Germinal center (tissue), 1 donor: ENCODE results near the gene ARL2BP.
A peak's percentile ranks its signal among the peaks of the same experiment; 100 is the strongest.
"Not testable (repeated sequence)": the region's sequence is repeated elsewhere in the genome, so short reads cannot be mapped to it uniquely, and the experiment has no call there.

ENCODE experiments used
- DNase-seq: peaks from one replicate; pipeline ENCODE4 v3.0.0; 2012; ENCODE audit warnings: mixed read lengths, low spot score

The ARL2BP gene

GRCh38 chr16:57244767-57245471 lies at the start of gene ARL2BP:
ARL2BP (plus strand) TSS chr16:57245259; CDS start chr16:57245368, 109 bp downstream.
- DNase-seq: peak; percentile 100

GRCh38 chr16:57196286-57196685 lies 48.8 kb upstream of the ARL2BP start:
- no peak for DNase-seq

- DNase-seq: no peak
These were observed 48.3 kb upstream of the ARL2BP start for GRCh38 chr16:57196753-57197152.

GRCh38 chr16:57200321-57200720 lies 44.7 kb upstream of the ARL2BP start:
- DNase-seq: not testable (repeated sequence)

GRCh38 chr16:57200926-57201325 lies 44.1 kb upstream of the ARL2BP start:
- not testable (repeated sequence) for DNase-seq

DNA sequence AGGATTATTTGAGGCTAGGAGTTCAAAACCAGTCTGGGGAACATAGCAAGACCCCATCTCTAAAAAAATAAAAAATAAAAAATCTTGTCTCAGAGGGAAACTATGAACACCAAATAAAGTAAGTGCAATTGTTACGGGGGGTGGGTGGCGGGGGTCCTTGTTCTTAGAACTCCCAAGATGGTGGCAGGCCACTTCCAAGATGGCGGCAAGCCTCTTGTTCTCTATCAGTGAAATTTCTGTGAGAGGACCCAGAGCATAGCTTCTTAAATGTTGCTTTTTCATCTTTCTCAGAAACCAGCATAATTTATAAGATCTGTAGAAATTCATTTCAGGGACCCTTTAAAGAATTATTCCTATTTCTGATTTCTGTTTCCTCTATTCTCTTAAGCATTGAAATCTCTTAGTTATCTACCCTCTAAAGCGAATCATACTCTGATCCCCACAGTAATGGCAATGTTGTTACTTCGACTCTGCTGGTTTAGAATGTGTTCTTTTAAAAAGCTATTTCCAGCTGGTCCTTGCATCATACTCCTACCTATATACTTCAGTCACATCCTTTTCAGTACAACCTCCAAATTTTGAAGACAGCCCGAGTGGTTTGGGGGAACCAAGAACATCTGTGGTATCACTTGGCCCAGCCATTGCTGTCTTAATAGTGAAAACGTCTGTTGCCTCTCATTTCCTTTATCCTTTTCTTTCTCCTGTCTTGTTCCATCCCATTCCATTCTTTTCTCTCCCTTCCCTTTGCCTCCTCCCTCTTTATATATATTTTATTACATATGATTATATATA lies 42.8 kb upstream of the ARL2BP start:
- DNase-seq: no peak

DNA sequence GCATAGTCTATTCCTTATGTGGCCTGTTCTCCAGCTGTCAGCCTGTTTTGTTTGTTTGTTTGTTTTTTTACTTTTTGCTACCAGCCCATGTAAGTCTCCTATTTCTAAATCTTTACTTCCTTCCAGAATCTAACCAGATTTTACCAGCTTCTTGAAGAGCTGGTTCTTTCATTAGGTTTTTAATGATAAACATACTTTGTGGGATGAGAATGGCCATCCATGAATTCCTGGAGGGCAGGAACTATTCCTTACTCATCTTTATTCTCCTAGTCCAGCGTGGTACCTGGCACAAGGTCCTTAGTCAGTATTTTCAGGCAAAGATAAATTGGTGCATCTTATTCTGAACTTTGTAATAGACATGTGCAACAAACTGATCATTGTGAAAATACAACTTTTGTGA lies 41.6 kb upstream of the ARL2BP start:
- no peak for DNase-seq

DNA sequence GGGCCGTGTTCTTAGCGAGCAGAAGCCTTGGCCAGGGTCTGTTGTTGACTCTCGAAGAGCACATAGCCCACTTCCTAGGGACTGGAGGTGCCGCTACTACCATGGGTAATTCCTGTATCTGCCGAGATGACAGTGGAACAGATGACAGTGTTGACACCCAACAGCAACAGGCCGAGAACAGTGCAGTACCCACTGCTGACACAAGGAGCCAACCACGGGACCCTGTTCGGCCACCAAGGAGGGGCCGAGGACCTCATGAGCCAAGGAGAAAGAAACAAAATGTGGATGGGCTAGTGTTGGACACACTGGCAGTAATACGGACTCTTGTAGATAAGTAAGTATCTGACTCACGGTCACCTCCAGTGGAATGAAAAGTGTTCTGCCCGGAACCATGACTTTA lies 40.4 kb upstream of the ARL2BP start:
- no peak for DNase-seq

- no peak for DNase-seq
These were observed 36.1 kb upstream of the ARL2BP start for GRCh38 chr16:57208926-57209325.

DNA sequence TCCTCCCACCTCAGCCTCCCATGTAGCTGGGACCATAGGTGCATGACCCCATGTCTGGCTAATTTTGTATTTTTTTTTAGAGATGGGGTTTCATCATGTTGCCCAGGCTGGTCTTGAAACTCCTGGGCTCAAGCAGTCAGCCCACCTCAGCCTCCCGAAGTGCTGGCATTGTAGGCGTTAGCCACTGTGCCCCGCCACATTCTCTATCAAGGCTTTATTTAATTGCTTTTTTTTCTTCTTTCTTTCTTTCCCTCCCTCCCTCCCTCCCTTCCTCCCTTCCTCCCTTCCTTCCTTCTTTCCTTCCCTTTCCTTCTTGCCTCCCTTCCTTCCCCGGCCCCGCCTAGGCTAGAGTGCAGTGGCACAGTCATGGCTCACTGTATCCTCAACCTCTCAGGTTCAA lies 35.3 kb upstream of the ARL2BP start:
- DNase-seq: no peak

GRCh38 chr16:57213462-57213861 lies 31.6 kb upstream of the ARL2BP start:
- no peak for DNase-seq

GRCh38 chr16:57216968-57217367 lies 28.1 kb upstream of the ARL2BP start:
- no peak for DNase-seq

DNA sequence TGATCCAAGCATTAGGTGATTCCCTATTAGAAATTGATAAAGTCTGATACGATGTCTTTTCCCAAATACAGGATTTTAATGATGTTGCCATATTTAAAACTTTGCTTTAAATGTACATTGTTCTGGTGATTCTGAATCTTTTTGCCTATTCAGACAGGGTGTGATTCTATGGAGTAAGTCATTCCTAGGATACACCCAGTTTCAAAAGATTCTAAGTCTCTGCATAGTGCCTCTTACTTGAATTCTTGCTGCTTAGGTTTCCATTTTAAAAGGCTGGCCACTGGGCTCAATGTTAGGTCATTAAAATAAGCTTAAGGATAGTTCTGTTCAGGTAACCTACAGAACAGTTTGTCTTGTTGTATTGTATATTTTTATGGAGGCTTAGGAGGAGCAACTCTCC lies 22.0 kb upstream of the ARL2BP start:
- no peak for DNase-seq

DNA sequence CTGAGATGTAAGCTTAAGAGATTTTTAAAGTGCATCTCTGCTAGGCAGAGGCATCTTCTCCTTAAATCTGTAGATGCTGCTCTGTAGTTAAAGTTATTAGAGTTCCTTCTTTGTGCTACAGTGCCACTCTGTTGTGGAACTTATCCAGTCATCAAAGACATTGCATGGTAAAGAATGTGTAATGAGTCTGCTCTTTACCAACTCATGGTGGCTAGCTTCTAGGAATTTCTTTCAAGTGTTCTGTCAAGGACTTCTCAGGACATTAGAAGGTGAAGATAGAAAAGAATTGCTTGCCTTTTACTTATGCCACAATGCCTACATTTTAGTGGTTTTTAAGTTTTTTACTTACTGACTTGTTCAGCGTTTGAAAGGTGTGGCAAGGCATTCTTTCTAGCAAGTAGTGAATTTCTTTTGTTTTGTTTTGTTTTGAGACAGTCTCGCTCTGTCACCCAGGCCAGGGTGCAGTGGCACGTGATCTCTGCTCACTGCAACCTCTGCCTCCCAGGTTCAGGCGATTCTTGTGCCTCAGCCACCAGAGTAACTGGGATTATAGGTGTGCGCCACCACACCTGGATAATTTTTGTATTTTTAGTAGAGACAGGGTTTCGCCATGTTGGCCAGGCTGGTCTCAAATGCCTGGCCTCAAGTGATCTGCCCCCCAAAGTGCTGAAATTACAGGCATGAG lies 20.3 kb upstream of the ARL2BP start:
- no peak for DNase-seq

DNA sequence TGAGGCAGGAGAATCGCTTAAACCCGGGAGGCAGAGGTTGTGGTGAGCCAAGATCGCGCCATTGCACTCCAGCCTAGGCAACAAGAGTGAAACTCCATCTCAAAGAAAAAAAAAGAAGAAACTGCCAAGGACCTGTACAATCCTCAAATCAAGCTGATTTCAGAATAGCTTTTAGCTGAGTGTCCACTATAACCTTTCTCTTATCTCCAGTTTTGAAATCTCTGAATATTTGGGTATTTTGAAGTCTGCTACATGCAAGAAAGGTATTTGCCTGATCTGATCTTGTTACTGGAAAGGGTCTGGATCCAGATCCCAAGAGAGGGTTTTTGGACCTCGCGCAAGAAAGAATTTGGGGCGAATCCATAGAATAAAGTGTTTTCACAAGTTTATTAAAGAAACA lies 19.1 kb upstream of the ARL2BP start:
- no peak for DNase-seq

- DNase-seq: no peak
These were observed 18.1 kb upstream of the ARL2BP start for GRCh38 chr16:57226701-57227621.

DNA sequence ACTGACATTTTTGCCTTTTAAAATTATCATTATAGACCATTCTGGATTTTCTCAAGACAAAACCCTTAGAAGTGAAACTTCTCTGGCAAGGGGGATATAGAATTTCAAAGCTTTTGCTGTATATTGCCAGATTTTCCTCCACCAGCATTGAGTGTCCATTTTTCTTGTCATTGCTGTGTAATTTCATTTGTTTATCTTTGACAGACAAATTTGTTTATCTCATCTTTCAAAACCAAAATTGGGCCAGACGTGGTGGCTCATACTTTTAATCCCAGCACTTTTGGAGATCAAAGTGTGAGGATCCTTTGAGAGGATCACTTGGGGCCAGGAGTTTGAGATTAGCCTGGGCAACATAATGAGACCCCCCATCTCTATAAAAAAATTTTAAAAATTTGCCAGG lies 16.0 kb upstream of the ARL2BP start:
- no peak for DNase-seq

DNA sequence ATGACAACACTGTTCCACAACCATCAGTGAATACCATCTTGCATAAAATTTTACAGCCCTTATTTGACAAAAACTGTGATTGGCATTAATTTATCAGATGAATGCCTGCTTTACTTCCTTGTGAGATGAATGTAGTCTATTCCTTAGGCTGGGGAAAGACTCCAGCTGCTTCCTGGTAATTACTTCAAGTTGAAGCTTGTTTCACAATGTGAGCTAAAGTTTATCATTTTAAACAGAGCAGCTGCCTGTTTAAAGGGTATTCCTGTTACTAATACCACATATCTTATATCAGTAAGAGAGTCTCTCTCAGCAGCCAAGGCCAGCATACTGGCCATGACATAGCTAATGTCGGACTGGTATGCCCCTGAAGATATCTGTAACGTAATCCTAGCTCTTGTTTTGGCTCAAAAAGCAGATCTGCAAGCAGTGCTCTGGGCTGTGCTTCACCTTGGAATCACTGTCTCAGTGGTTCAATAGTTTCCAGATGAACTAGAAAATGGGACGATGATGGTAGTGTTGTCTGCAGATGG lies 13.2 kb upstream of the ARL2BP start:
- DNase-seq: no peak

DNA sequence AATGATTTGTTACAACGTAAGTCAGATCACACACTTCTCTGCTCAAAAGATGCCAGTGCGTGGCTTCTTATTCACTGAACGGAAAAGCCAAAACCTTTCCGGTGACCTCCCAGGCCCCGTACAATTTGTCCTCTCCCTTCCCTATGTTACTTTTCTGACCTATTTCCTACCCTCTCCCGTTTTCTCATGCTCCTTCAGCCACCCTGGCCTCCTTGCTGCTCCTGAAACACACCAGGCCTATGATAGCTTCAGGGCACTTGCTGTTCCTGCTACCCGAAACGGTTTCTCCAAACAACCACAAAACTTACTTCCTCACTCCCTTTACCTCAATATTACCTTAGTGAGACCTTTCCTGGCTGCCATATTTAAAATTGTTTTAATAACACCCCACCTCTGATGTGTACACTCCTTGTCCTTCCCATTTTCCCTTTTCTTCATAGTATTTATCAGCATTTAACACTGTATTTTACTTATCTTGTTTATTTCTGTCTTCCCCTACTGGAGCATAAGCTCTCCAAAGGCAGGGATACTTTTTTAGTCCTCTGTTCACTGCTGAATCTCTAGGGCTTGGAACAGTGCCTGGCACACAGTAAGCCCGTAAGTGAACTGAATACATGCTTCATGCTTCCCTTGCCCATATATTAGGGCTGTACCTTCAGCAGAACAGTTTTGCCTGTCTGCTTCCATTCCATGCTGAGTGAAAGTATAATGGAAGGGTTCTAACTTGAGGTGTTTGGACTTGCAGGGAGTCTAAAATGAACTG lies 10.9 kb upstream of the ARL2BP start:
- no peak for DNase-seq

DNA sequence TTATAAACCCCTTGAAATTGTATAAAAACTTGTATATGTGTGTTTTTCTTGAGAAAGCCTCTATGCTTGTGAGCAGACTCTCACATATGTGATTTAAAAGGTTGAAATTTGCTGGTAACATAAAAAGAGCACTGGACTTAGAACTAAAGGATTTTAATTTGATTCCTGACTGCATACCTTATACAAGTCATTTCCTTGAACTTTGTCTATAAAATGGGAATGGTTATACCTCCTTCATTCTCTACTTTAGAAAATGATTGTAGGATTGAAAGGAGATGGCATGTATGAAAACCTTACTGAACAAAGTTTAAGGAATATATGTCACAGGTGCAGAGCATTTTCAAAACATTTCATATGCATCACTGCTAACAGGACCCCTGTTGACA lies 10.4 kb upstream of the ARL2BP start:
- no peak for DNase-seq
